ENCODE data around the gene SLC1A2. TPM values are rescaled to one million over a fixed set of nuclear protein-coding genes. Genes with fewer than 3 reads are reported as not detected.

Gene SLC1A2
- polyA plus RNA-seq, 2 donors = 0.11 TPM; not detected in 1

- Histone ChIP-seq H3K27ac (ENCODE audit: low read depth in 2 of 2, low read length in 1 of 2) (no peak overlapping the region), H3K9me3 (ENCODE audit: control insufficient read depth in 2 of 2, insufficient read depth in 1 of 2, low read depth in 1 of 2, low read length in 1 of 2) (no peaks in the 10 kb centered on the region), H3K27me3 (ENCODE audit: control insufficient read depth in 1 of 2, insufficient read depth in 2 of 2, low read length in 2 of 2) (no peaks in the 10 kb centered on the region), H3K4me3 (ENCODE audit: low read depth in 1 of 2, low read length in 2 of 2) (no peak overlapping the region), H3K36me3 (ENCODE audit: control insufficient read depth in 2 of 2, insufficient read depth in 2 of 2, low read length in 1 of 2) (no peaks in the 10 kb centered on the region), H3K4me1 (ENCODE audit: control insufficient read depth in 2 of 2, insufficient read depth in 2 of 2, low read length in 1 of 2) (no peaks in the 10 kb centered on the region)
- WGBS, 2 donors = 56 to 60% methylated on average over 1 of the region's 1 CpG
These were observed 20.5 kb downstream of the SLC1A2 start for GRCh38 chr11:35398881-35399280.

DNA sequence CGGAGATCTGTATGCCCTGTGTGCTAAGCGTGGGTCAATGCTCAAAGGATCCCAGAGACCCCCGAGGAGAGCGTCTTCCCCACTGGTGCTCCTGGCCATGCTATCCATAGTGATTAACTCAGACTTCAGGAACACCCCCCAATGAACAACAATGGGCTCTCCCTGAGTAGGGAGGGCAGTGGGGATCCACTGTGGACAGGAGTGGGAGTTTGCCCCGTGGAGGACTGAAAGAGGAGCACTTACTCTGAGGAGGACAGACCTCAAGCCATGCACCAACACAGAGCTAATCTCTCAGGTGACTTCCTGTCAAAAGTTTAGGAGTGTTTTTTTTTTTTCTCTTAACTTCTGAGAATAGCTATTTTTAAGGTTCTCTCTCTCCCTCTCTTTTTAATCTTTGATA is 24.4 kb downstream of the SLC1A2 start:
- H3K4me3 ChIP-seq (ENCODE audit: low read depth in 1 of 2, low read length in 2 of 2) = no peak overlapping the region
- no peak overlapping the region for H3K27ac ChIP-seq (ENCODE audit: low read depth in 2 of 2, low read length in 1 of 2)
- H3K27me3 ChIP-seq (ENCODE audit: control insufficient read depth in 1 of 2, insufficient read depth in 2 of 2, low read length in 2 of 2) = no peaks in the 10 kb centered on the region
- 91 to 92% methylated on average over 5 of the region's 5 CpGs for WGBS, 2 donors
- no peaks in the 10 kb centered on the region for H3K4me1 ChIP-seq (ENCODE audit: control insufficient read depth in 2 of 2, insufficient read depth in 2 of 2, low read length in 1 of 2)
- H3K36me3 ChIP-seq (ENCODE audit: control insufficient read depth in 2 of 2, insufficient read depth in 2 of 2, low read length in 1 of 2) = no peaks in the 10 kb centered on the region
- no peaks in the 10 kb centered on the region for H3K9me3 ChIP-seq (ENCODE audit: control insufficient read depth in 2 of 2, insufficient read depth in 1 of 2, low read depth in 1 of 2, low read length in 1 of 2)

DNA sequence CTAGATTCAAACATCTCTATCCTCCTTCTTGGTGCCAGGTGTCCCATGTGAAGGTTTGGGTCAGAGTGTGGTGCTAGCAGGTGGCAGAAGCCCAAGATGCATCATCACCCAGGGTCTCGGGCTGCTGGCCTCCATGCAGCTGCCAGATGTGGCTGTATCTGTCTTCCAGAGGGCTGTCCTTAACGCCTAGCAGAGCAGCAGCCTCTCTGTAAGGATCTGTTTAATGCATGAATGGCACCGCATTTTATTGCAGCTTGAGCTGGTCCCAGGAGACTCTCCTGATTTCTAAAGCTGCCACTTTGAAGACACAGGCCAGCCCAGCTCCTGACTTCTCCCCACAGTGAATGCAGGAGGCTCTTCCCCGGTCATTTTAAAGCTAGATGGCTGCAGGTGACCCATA is 26.3 kb downstream of the SLC1A2 start:
- Histone ChIP-seq H3K27ac (ENCODE audit: low read depth in 2 of 2, low read length in 1 of 2) (no peak overlapping the region), H3K4me3 (ENCODE audit: low read depth in 1 of 2, low read length in 2 of 2) (no peak overlapping the region), H3K4me1 (ENCODE audit: control insufficient read depth in 2 of 2, insufficient read depth in 2 of 2, low read length in 1 of 2) (no peaks in the 10 kb centered on the region), H3K36me3 (ENCODE audit: control insufficient read depth in 2 of 2, insufficient read depth in 2 of 2, low read length in 1 of 2) (no peaks in the 10 kb centered on the region), H3K9me3 (ENCODE audit: control insufficient read depth in 2 of 2, insufficient read depth in 1 of 2, low read depth in 1 of 2, low read length in 1 of 2) (no peaks in the 10 kb centered on the region), H3K27me3 (ENCODE audit: control insufficient read depth in 1 of 2, insufficient read depth in 2 of 2, low read length in 2 of 2) (no peaks in the 10 kb centered on the region)
- WGBS, 2 donors = 69 to 76% methylated on average over 4 of the region's 4 CpGs

DNA sequence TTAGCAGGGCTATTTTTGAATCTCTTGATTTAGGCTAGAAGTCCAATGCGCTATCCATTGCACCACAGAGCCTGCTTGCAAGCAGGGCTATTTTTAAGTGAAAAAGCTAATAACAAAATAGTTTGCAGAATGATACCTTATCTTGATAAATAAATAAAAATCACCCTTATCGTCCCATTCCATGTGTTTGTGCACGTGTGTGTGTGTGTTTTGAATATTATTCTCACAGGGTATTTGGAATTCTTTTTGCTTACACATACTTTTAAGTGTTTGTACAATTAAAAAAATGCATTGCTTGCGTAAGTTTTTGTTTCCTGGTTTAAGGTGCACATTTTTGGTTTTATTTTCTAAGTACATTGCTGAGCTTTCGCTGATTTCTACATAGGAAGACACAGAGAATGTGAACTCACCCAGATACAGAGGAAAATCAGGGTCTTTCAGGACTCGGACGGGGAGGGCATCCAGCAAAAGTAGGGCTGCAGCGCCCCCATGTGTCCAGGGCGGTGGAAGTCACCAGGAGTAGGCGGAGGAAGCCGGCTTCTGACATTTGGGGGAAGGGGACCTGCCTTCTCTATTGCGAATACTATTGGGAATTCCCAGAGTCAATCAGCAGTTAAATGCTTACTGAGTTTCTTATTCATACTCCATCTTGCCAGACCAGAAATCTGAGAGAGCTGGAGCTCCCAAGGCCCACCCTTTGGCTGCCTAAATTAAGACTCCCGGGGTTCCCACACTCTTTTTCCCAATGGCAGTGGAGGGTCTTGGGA is 27.3 kb downstream of the SLC1A2 start:
- Histone ChIP-seq H3K9me3 (ENCODE audit: control insufficient read depth in 2 of 2, insufficient read depth in 1 of 2, low read depth in 1 of 2, low read length in 1 of 2) (no peaks in the 10 kb centered on the region), H3K27me3 (ENCODE audit: control insufficient read depth in 1 of 2, insufficient read depth in 2 of 2, low read length in 2 of 2) (no peaks in the 10 kb centered on the region), H3K4me1 (ENCODE audit: control insufficient read depth in 2 of 2, insufficient read depth in 2 of 2, low read length in 1 of 2) (no peaks in the 10 kb centered on the region), H3K27ac (ENCODE audit: low read depth in 2 of 2, low read length in 1 of 2) (no peak overlapping the region), H3K36me3 (ENCODE audit: control insufficient read depth in 2 of 2, insufficient read depth in 2 of 2, low read length in 1 of 2) (no peaks in the 10 kb centered on the region), H3K4me3 (ENCODE audit: low read depth in 1 of 2, low read length in 2 of 2) (peak overlapping the region in 1 of 2 donors; percentile 27)
- 17 to 20% methylated on average over 13 of the region's 13 CpGs for WGBS, 2 donors

- no peaks in the 10 kb centered on the region for H3K4me1 ChIP-seq (ENCODE audit: control insufficient read depth in 2 of 2, insufficient read depth in 2 of 2, low read length in 1 of 2)
- H3K27ac ChIP-seq (ENCODE audit: low read depth in 2 of 2, low read length in 1 of 2) = no peak overlapping the region
- WGBS, 2 donors = 62 to 65% methylated on average over 13 of the region's 13 CpGs
- H3K4me3 ChIP-seq (ENCODE audit: low read depth in 1 of 2, low read length in 2 of 2) = no peak overlapping the region
- H3K9me3 ChIP-seq (ENCODE audit: control insufficient read depth in 2 of 2, insufficient read depth in 1 of 2, low read depth in 1 of 2, low read length in 1 of 2) = no peaks in the 10 kb centered on the region
- H3K36me3 ChIP-seq (ENCODE audit: control insufficient read depth in 2 of 2, insufficient read depth in 2 of 2, low read length in 1 of 2) = no peaks in the 10 kb centered on the region
- H3K27me3 ChIP-seq (ENCODE audit: control insufficient read depth in 1 of 2, insufficient read depth in 2 of 2, low read length in 2 of 2) = no peaks in the 10 kb centered on the region
These were observed 28.3 kb downstream of the SLC1A2 start for GRCh38 chr11:35390737-35391682.

- Histone ChIP-seq H3K4me1 (ENCODE audit: control insufficient read depth in 2 of 2, insufficient read depth in 2 of 2, low read length in 1 of 2) (no peaks in the 10 kb centered on the region), H3K27ac (ENCODE audit: low read depth in 2 of 2, low read length in 1 of 2) (no peak overlapping the region)
- WGBS, 2 donors = 59 to 64% methylated on average over 6 of the region's 6 CpGs
These were observed 29.4 kb downstream of the SLC1A2 start for GRCh38 chr11:35389897-35390465.

DNA sequence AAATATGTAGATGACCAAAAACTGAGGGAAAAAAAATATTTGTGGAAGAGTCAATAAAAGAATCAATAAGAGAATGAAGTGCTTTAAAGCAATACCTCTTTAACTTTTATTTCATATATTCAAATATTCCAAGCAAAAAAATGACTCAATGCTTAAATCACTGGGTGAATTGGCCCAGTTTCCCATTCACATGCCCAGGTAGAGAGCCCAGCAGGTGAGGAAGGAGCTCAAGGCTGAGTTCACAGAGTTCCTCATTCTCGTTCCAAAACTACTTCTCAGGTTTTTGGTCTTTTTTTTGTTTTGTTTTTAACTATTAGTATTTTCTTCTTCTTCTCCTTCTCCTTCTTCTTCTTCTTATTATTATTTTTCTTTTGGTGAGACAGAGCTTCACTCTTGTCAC is 30.2 kb downstream of the SLC1A2 start:
- H3K4me3 ChIP-seq (ENCODE audit: low read depth in 1 of 2, low read length in 2 of 2) = no peak overlapping the region
- no peaks in the 10 kb centered on the region for H3K9me3 ChIP-seq (ENCODE audit: control insufficient read depth in 2 of 2, insufficient read depth in 1 of 2, low read depth in 1 of 2, low read length in 1 of 2)
- no peak overlapping the region for H3K27ac ChIP-seq (ENCODE audit: low read depth in 2 of 2, low read length in 1 of 2)
- 65 to 77% methylated on average over 1 of the region's 1 CpG for WGBS, 2 donors
- H3K27me3 ChIP-seq (ENCODE audit: control insufficient read depth in 1 of 2, insufficient read depth in 2 of 2, low read length in 2 of 2) = no peaks in the 10 kb centered on the region
- H3K4me1 ChIP-seq (ENCODE audit: control insufficient read depth in 2 of 2, insufficient read depth in 2 of 2, low read length in 1 of 2) = no peaks in the 10 kb centered on the region
- no peaks in the 10 kb centered on the region for H3K36me3 ChIP-seq (ENCODE audit: control insufficient read depth in 2 of 2, insufficient read depth in 2 of 2, low read length in 1 of 2)

More at GRCh38 chr11:35389897-35390465, 29.4 kb downstream of the SLC1A2 start:
- Histone ChIP-seq H3K27me3 (ENCODE audit: control insufficient read depth in 1 of 2, insufficient read depth in 2 of 2, low read length in 2 of 2) (no peaks in the 10 kb centered on the region), H3K4me3 (ENCODE audit: low read depth in 1 of 2, low read length in 2 of 2) (no peak overlapping the region), H3K9me3 (ENCODE audit: control insufficient read depth in 2 of 2, insufficient read depth in 1 of 2, low read depth in 1 of 2, low read length in 1 of 2) (no peaks in the 10 kb centered on the region), H3K36me3 (ENCODE audit: control insufficient read depth in 2 of 2, insufficient read depth in 2 of 2, low read length in 1 of 2) (no peaks in the 10 kb centered on the region)

DNA sequence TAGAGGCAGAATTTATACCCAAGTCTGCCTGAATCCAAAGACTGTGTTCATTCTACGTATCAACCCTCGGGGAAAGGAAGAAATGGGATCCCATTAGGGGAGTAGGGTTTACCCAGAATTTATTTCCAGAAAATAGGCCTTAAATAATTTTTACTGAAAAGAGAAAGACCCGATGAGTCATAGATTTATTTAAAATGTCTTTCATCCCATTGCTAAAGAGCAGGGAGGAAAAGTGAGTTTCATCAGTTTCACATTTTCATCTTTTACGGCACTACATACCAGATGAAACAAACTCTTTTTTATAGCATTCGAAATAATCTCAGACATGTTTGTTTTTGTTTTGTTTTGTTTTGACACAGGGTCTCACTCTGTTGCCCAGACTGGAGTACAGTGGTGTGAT is 31.3 kb downstream of the SLC1A2 start:
- Histone ChIP-seq H3K36me3 (ENCODE audit: control insufficient read depth in 2 of 2, insufficient read depth in 2 of 2, low read length in 1 of 2) (no peaks in the 10 kb centered on the region), H3K27me3 (ENCODE audit: control insufficient read depth in 1 of 2, insufficient read depth in 2 of 2, low read length in 2 of 2) (no peaks in the 10 kb centered on the region), H3K4me1 (ENCODE audit: control insufficient read depth in 2 of 2, insufficient read depth in 2 of 2, low read length in 1 of 2) (no peaks in the 10 kb centered on the region), H3K9me3 (ENCODE audit: control insufficient read depth in 2 of 2, insufficient read depth in 1 of 2, low read depth in 1 of 2, low read length in 1 of 2) (no peaks in the 10 kb centered on the region), H3K4me3 (ENCODE audit: low read depth in 1 of 2, low read length in 2 of 2) (no peak overlapping the region), H3K27ac (ENCODE audit: low read depth in 2 of 2, low read length in 1 of 2) (no peak overlapping the region)
- 88% methylated on average over 5 of the region's 5 CpGs for WGBS, 2 donors

- Histone ChIP-seq H3K27me3 (ENCODE audit: control insufficient read depth in 1 of 2, insufficient read depth in 2 of 2, low read length in 2 of 2) (no peaks in the 10 kb centered on the region), H3K4me3 (ENCODE audit: low read depth in 1 of 2, low read length in 2 of 2) (no peak overlapping the region), H3K4me1 (ENCODE audit: control insufficient read depth in 2 of 2, insufficient read depth in 2 of 2, low read length in 1 of 2) (no peaks in the 10 kb centered on the region), H3K9me3 (ENCODE audit: control insufficient read depth in 2 of 2, insufficient read depth in 1 of 2, low read depth in 1 of 2, low read length in 1 of 2) (no peaks in the 10 kb centered on the region), H3K27ac (ENCODE audit: low read depth in 2 of 2, low read length in 1 of 2) (no peak overlapping the region), H3K36me3 (ENCODE audit: control insufficient read depth in 2 of 2, insufficient read depth in 2 of 2, low read length in 1 of 2) (no peaks in the 10 kb centered on the region)
- 45 to 50% methylated on average over 4 of the region's 4 CpGs for WGBS, 2 donors
These were observed 32.0 kb downstream of the SLC1A2 start for GRCh38 chr11:35387111-35387982.
